ENCODE measurements around the gene CCDC85C. TPM values are rescaled to one million over a fixed set of nuclear protein-coding genes. Genes with fewer than 3 reads are reported as not detected.

CCDC85C gene
- polyA plus RNA-seq, 1 of the 3 experiments (the other 2 are of a cell fraction), result 9.6 TPM

- Histone ChIP-seq H3K9ac (no peak overlapping the region), H3K9me2 (no peaks in the 10 kb centered on the region), H3K4me3 (ENCODE audit: low read depth in 2 of 2, low read length in 1 of 2) (no peak overlapping the region), H3K4me2 (no peak overlapping the region), H3K36me3 (replicated peaks in 1 of 2; ENCODE audit: control insufficient read depth in 1 of 2, insufficient read depth in 2 of 2, low read length in 1 of 2) (no peaks in the 10 kb centered on the region), H3K9me3 (no peaks in the 10 kb centered on the region), H2AFZ (ENCODE audit: low read depth) (no peak overlapping the region), H4K20me1 (ENCODE audit: insufficient read depth) (no peaks in the 10 kb centered on the region), H3K27me3 (ENCODE audit: insufficient read depth) (no peaks in the 10 kb centered on the region), H3K79me2 (ENCODE audit: insufficient read depth) (no peaks in the 10 kb centered on the region), H3F3A (replicated peaks; ENCODE audit: insufficient read depth) (peaks cover 12% of the 10 kb centered on the region), H3K4me1 (ENCODE audit: control insufficient read depth in 1 of 2, insufficient read depth in 2 of 2, low read depth in 1 of 2, low read length in 1 of 2) (peaks cover 24 to 25% of the 10 kb centered on the region in 2 experiments; a peak in 2 of 4 replicates), H3K27ac (ENCODE audit: low read depth in 2 of 2, low read length in 1 of 2) (no peak overlapping the region)
- CTCF ChIA-PET, result interaction anchor here (1.0 to 3.5 kb wide), 6 partner anchors 9 to 101 kb away, joined by 3 to 20 read pairs (median 3); no protein-coding TSS in a partner anchor
- DNase-seq, result no peak
- TF ChIP-seq NRF1 (IDR thresholded peaks at IDR 0.05; ENCODE audit: low read depth, low read length) (no peak), RAD21 (IDR thresholded peaks at IDR 0.05; ENCODE audit: low read length) (no peak), TEAD4 (IDR thresholded peaks at IDR 0.05; ENCODE audit: borderline replicate concordance, insufficient read depth) (no peak), POLR2AphosphoS5 (IDR thresholded peaks at IDR 0.05; ENCODE audit: low read depth, low read length) (no peak), SMC3 (IDR thresholded peaks at IDR 0.05; ENCODE audit: low read depth, low read length) (no peak), MXI1 (IDR thresholded peaks at IDR 0.05; ENCODE audit: low read depth, low read length) (no peak), RXRA (IDR thresholded peaks at IDR 0.05; ENCODE audit: borderline replicate concordance, low read depth) (no peak)
- TF ChIP-seq, protein P1, sequence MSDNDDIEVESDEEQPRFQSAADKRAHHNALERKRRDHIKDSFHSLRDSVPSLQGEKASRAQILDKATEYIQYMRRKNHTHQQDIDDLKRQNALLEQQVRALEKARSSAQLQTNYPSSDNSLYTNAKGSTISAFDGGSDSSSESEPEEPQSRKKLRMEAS (IDR thresholded peaks at IDR 0.05; ENCODE audit: low read depth), result no peak
- TF ChIP-seq, protein P2, sequence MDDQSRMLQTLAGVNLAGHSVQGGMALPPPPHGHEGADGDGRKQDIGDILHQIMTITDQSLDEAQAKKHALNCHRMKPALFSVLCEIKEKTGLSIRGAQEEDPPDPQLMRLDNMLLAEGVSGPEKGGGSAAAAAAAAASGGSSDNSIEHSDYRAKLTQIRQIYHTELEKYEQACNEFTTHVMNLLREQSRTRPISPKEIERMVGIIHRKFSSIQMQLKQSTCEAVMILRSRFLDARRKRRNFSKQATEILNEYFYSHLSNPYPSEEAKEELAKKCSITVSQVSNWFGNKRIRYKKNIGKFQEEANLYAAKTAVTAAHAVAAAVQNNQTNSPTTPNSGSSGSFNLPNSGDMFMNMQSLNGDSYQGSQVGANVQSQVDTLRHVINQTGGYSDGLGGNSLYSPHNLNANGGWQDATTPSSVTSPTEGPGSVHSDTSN (IDR thresholded peaks at IDR 0.05), result no peak
- 80% methylated on average over 16 of the region's 16 CpGs for WGBS (ENCODE audit: low lambda C conversion rate)
- POLR2A ChIA-PET, result interaction anchor here (0.8 kb wide), 1 partner anchor 11 kb away, joined by 3 read pairs; no protein-coding TSS in a partner anchor
Measured at GRCh38 chr14:99616832-99617800, 13.1 kb upstream of the CCDC85C start.

DNA sequence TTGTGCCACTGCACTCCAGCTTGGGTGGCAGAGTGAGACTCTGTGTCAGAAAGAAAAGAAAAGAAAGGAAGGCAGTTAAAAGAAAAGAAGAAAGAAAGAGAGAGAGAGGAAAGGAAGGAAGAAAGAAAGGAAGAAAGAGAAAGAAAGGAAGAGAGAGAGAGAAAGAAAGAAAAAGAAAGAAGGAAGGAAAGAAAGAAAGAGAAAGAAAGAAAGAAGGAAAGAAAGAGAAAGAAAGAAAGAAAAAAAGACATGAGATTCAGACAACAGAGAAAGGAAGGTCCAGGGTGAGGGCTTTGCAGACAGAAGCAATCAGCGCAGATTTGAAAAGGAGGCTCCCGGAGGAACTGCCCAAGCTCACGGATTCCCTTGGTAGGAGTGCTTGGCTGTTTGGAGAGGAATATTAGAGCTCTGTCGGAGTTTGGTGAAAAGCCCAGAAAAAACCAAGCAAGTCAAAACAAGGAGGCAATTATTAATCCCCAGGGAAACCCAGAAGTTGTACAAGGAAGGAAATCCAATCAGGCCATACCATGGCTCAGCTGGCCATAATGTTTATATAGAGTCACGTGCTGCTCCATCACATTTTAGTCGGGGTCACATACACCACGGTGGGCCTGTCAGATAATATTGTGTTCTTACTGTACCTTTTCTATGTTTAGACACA is 11.6 kb upstream of the CCDC85C start:
- Histone ChIP-seq H3K27ac (ENCODE audit: low read depth in 2 of 2, low read length in 1 of 2) (no peak overlapping the region), H3K4me3 (ENCODE audit: low read depth in 2 of 2, low read length in 1 of 2) (no peak overlapping the region), H3K79me2 (ENCODE audit: insufficient read depth) (no peaks in the 10 kb centered on the region), H3F3A (replicated peaks; ENCODE audit: insufficient read depth) (peaks cover 6% of the 10 kb centered on the region), H3K9me3 (no peaks in the 10 kb centered on the region), H3K9ac (no peak overlapping the region), H3K4me1 (ENCODE audit: control insufficient read depth in 1 of 2, insufficient read depth in 2 of 2, low read depth in 1 of 2, low read length in 1 of 2) (peaks cover 19 to 21% of the 10 kb centered on the region in 2 experiments; a peak in 2 of 4 replicates), H3K27me3 (ENCODE audit: insufficient read depth) (no peaks in the 10 kb centered on the region), H2AFZ (ENCODE audit: low read depth) (no peak overlapping the region), H3K4me2 (no peak overlapping the region), H3K36me3 (replicated peaks in 1 of 2; ENCODE audit: control insufficient read depth in 1 of 2, insufficient read depth in 2 of 2, low read length in 1 of 2) (no peaks in the 10 kb centered on the region), H3K9me2 (no peaks in the 10 kb centered on the region), H4K20me1 (ENCODE audit: insufficient read depth) (no peaks in the 10 kb centered on the region)
- DNase-seq, result no peak
- WGBS (ENCODE audit: low lambda C conversion rate), result 76% methylated on average over 7 of the region's 7 CpGs
- CTCF ChIA-PET, result interaction anchor here (1.1 to 1.9 kb wide), 2 partner anchors 8 to 99 kb away, joined by 3 to 5 read pairs; no protein-coding TSS in a partner anchor
- TF ChIP-seq SIN3A (IDR thresholded peaks at IDR 0.05; ENCODE audit: borderline replicate concordance, low read depth, low read length) (no peak), EP300 (IDR thresholded peaks at IDR 0.05; ENCODE audit: borderline replicate concordance in 1 of 2, low read depth in 1 of 2, low read length in 1 of 2) (no peak)
- POLR2A ChIA-PET, result no interaction called here
